ENCODE data around the gene TTC34.

Gene TTC34, protein sequence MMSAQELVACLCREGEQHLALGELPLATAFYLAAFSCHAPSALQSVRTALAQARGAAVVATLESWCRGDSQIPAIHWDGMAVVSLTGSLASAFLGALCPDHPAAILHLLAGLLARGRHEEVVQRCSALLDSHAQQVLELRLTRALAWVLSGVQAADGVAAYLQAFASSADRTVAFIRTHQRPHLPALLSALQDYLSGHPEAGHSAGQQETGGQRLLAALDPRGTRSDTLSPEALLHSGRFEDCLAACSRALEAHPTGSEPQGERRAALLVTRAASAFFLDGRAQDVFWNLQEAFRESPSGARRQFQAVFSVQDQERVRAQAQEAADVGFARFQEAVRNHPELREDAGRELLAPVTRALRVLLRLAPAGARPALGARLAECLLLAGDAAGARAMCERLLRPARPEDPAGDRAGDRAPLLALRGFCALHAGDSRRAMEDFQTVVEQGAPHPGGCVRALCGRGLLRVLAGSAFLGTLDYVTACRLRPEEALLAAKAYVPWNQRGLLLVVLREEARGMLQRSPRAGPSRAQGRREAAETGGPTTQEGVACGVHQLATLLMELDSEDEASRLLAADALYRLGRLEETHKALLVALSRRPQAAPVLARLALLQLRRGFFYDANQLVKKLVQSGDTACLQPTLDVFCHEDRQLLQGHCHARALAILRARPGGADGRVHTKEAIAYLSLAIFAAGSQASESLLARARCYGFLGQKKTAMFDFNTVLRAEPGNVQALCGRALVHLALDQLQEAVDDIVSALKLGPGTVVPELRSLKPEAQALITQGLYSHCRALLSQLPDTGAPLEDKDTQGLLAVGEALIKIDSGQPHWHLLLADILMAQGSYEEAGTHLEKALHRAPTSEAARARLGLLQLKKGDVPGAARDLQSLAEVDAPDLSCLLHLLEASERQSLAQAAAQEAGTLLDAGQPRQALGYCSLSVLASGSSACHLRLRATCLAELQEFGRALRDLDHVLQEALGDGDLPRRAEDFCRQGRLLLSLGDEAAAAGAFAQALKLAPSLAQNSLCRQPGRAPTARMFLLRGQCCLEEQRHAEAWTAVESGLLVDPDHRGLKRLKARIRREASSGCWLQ

DNA sequence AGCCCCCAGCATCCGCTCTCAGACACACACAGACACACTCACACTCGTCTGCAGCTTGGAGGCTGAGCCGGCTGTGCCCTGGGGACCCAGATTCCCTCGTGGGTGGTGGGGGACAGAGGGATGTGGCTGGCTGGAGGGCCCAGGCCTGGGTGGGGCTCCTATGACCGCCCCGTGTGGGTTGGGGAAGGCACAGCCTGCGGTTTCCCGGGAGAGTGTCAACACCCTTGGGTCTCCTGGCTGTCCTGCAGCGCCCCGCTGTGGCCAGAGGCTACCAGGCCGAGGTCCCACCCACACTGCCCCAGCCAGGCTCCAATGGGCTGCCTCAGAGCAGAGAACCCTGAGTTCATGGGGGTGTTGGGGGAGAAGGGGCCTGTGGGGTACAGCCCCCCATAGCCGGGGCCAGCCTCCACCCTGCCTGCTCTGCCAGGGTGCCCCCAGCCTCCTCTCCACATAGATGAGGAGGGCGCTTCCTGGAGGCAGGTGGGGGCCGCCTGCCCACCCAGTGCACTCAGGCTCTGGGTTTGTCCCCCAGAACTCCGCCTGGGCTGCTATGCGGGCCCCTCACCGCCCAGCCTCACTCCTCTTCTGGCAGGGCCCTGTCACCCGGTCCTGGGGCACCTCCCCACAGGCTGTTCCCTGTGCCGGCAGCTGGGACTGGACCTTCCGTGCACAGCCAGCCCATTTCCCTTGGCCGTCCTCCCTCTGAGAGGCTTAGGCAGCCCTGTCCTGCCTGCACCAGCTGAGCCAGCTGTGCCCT is at the start of gene TTC34:
TTC34 (minus strand) TSS at position 159 of the 757 bp plus-strand sequence. CDS start 866 bp downstream, outside the sequence.
- no peak for DNase-seq

DNA sequence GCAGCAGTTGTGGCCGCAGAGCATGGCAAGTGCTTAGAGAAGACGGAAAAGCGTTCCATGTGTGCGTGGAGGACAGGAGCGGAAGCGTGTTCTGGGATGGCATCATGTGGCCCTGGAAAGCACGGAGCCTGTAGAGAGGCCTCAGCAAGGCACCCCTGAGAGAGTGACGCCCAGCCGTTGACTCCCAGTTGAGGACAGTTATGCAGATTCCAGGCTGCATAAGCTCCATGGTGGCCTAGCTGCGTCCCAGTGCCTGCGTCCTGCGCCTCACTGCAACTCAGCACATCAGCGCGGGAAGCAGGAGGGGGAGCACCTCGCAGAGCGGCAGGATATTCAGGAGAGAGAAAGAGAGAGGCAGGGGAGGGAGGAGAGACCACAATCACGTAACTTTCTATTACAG is 49.0 kb upstream of the TTC34 start:
- no peak for DNase-seq

DNA sequence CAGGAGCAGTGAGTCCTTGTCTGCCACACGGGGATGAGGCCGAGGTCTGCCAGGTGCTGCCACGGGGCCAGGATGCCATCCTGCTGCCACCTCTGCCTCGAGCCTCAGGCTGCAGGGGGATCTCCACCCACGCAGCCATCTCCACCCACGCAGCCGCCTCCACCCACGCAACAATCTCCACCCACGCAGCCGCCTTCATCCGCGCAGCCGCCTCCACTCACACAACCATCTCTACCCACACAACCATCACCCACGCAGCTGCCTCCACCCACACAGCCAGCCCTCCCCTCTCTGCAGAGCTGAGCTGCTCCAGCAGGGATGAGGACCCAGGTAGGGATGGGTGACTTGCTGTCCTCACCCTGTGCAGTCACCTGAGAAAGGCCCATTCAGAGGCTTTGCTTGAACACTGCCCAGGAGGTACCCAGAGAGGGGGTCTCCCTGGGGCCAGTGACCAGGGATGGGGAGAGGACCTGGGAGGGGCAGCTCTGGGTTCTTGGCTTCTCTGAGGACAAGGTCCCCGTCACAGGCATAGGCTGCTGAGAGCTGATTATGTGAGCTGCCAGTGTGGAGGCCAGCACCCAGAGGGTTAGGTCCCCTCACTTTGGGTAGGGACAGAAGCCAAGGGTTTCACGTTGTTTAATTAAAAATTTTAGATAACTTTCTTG is 46.6 kb upstream of the TTC34 start:
- no peak for DNase-seq

DNA sequence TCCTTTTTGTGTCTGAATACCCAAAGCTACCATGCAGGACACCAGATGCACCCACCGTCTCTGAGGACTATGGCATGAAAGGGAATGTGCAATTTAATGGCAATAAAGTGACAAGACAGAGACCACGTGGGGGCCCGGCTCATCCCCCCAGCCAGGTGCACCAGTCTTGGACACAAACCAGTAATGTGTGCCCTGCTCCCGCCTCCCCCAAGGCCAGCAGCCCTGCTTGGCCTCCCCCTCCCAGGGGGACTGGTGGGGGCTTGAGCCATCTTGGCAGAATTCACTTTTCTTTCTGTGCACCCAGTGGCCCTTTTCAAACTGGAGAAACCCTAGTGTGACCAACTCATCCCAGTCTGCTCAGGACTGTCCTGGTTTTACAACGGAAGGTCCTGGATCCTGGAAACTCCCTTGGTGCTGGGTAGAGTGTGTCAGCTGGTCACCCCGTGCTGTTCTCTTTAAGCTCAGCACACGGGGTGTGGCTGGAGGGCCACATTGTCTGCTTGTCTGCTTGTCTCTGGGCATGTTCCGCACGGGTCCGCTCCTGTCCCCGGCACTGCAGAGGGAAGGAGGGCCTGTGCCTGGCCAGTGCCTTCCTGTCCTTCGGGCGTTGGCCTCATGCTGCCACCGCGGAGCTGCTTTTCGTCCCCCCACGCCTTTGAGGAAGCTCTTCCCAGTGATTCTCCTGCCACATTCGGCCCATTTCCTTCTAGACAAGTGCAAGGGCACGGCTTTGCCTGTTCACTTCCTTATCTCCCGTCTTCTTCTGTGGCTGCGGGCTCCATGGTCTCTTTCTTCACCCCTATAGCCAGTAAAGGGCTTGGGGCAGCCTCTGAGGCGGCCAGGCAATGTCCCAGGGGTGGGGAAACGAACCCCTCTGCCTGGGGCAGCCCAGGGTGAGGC is 45.8 kb upstream of the TTC34 start:
- no peak for DNase-seq

DNA sequence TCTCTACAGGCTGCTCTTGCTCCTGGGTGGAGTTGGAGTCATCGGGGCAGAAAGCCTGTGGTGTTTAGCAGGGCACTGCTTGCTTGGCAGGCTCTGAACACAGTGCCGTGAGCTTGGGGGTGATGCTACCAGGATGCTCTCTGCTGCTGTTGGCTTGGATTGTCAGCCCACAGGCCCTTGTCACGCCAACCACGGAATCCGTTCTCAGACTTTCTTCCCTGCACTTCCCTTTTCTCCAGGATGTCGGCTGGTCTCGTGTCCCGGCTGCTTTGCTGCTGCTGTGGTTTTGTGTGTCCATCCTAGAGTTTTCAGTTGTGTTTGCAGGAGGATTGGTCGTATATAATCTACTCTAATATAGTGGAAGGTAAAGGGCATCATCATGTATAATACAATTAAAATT is 44.4 kb upstream of the TTC34 start:
- DNase-seq: no peak

DNA sequence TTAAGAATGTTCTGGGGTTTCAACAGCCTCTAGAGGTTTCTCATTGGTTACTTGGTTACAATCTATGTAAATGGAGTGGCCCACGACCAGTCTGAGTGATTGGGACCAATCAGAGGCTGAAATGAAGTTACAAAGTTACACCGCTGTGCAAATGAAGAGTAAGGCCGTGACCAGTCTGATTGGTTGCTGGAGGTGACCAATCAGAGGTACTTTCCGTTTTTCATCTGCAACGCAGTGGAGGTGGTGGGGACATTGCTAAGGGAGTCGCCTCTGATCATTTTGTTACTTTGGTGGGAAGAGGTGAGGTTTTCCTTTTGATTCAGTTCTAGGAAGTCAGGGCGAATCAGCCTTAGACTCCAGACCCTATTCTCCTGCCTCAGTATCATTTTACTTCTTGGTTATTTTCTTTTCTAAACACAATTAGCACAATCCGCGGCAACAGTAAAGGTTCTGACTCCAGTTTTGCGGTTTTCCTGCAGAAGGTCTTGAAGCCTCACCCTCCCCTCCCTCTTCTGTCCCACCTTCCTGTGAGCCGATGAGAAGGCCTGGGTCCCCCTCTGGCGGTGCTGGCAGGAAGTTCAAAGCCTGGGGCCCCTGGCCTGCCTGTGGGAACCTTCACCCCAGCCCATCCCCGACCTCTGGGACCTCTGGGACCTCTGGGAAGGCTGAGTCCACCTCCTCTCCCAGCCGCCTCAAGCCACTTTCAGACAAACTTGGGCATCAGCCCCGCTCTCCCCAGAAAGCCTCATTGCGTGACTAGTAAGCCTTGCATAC is 38.7 kb upstream of the TTC34 start:
- DNase-seq: no peak

DNA sequence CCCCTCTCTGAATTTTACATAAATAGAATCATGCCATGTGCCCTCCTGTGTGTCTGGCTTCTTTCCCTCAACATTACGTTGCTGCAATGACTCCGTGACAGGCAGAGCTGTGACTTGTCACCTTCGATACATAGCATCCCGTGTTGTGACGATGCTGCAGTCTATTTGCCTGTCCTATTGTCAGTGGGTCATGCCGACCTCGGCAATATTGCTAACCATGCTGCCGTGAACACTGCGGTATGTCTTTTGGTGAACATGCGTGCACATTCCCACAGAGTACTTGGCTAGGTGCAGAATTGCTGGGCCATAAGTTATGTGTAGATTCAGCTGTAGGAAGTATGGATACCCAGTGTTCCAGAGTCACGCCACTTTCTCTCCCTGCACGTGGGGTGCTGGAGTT is 36.3 kb upstream of the TTC34 start:
- DNase-seq: no peak

DNA sequence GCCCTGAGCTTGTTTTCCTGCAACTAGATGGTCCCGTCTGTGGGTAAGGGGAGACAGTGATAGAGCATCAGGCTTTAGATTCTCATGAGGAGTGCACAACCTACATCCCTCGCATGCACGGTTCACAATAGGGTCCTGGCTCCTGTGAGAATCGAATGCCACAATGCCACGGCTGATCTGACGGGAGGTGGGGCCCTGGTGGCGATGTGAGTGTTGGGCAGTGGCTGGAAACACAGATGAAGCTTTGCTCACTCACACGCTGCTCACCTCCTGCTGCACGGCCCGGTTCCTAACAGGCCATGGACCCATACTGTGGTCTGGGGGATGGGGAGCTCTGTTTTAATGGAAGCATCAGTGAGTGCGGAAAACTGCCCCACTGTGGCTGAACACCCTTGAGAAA is 35.8 kb upstream of the TTC34 start:
- DNase-seq: no peak

DNA sequence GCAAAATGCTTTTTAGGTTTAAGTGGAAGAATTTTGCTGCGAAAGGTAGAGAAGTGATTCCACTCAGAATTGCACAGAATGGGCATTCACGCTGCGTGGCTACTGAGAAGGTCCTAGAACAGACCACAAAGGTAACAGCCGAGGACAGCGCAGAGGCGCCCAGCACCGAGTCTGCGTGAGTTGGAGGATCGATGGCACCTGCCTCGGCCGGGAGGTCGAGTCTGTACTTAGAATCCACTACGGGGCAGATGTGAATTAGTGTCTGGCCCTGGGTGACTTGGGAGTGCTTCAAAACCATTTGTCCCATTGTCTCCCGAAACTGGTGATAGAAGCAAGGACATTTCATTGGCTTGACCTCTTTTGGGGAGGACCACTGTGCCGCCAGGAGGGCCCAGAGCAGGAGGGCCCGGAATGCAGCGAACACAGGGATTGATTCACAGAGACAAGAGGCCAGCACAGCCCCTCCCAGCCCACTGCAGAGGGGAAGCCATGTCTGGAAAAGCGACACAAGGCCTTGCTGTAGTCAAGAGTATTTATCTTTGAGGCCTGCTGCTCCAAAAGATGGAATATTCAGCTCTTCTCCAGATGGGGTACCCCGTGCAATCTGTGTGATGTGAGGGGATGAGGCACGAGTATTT is 35.0 kb upstream of the TTC34 start:
- no peak for DNase-seq

DNA sequence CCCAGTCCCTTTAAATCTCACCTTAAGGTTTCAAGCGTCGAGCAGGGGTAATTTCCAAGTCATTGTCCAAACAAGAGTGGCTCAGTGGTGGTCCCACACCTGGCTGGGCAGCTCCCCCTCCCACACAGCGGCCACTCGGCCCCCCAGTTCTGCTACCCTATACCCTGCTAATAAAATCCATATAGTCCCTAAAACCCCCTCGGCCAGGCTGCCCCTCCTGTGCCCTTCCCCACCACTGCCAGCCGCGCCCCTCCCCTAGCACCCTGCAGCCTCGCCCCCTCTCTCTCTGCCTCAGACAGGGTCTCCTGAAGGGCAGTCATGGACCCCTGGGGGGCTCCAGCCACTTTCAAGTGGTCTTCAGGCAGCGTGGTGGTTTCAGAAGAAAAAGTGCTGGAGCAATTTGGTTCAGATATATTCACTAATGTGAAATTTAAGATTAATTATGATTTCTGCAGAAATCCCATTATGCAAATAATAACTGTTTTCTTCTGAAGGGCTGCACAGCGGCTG is 34.2 kb upstream of the TTC34 start:
- DNase-seq: no peak

DNA sequence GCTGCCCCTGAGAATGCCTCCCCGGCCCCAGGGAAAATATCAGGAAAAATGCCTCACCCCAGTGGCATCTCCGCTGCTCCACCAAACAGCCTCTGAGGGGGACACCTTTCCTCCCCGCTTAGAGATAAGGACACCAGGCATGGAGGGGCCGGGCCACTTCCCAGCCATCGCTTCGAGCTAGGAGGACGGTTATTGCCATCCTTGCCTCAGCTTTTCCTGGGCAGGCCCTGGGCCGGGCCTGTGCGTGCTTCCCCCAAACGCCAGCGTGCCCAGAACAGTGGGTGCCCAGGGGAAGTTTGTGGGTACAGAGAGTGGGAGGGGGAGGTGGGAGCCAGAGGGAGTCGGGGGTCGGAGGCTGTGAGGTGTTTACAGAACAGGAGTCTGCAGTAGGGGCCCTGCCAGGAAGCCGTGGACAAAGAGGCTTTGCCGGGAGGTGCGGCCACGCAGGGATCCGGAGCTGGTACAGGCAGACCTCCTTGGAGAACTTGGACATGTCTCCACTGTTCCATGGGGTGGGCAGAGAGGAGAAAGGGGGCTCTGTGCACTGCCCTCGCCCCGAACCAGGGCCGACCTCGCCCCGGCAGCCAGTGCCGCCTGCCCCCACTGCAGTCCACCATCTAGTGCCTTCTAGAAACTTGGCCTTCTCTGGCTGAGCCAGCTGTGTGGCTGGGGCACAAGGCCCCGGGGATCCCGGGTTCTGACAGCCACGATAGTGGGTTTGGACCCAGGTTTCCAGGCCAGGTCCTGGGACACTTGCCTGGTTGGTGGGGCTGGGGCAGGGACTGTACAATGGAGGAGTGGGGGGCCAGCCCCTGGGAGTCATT is 33.5 kb upstream of the TTC34 start:
- DNase-seq: no peak

DNA sequence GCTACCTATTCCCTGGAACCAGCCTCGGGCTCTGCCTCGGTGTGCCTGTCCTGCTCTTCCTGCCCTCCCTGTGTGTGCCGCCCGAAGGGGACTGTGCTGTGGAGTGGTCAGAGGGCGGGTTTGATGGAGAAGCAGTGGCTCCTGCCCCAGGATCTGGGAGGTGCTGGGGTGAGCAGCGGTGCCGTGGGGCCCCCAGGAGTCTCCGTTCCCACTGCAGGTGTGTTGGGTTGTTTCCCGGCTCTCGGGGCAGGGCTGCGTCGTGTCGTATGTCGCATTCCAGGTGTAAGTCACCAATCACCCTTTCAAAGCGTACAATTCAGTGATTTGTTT is 32.6 kb upstream of the TTC34 start:
- no peak for DNase-seq

DNA sequence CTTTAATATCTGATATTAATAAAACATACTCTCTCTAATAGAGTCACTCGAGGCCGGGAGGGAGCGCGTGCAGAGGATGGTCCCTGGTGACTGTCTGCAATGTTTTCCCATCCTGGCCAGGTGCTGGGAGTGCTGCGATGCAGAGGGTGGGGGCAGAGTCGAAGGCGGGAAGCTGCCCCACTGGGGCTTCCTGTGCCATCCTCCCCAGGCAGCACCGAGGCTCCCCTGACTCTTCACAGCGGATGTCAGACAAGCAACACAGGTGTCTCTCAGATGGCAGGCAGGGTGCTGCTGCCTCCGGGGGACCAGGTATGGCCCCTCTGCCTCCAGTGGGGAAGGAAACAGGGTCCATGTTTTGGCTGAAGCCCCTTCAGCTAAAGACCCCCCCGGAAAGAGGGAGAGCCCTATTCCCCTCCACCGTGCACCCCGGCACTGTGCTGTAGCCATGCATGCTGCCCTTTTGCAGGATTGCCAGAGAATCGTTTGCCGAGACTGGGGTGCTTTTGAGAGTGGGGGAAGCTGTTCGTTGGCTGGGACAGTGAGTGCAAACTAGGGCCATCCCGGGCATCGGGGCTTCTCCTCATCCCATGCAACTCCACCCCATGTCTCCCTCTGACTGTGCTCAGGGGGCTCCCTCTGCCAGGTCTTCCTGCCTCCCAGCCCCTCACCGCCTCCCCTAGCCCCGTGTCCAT is 32.1 kb upstream of the TTC34 start:
- no peak for DNase-seq

DNA sequence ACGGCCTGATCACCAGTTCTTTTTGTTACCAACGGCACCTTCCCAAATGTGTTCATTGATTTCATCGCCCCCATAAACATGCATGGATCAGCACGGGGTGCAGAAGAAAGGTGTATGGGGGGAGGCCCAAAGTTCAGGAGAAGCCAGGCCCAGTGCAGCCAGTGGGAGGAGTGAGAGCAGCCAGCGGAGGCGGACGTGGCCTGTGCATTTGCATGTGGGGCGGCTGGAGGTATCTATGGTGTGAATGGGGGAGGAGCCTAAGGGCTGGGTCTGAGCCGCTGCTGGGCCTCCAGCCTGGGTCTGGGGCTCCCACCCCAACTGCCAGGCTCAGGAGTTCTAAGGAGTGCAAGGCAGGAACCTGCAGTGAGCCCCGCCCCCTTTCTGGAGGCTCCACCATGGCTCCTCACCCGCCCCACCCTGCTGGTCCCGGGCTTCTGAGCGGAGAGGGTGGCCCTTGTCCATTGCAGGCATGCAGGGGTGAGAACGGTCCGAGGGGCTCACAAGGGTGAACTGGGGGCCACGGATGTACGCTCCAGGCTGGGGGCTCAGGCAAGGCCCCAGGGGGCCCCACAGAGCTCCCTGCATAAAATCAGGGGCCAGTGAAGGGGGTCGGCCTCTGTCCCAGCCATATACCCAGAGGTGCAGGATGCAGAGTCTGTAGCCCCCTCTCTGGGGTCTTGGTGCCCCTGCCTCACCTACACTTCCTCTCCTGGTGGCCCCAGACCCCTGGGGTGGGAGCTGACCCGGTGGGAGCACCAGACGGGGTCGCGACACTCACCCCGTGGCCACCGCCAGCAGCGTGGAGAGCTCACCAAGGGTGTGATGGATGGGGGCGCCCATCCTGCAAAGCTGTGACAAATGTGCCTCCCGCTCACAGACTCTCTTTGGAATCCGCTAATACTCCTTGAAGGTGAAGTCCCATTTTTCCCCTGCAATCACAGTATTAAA is 31.3 kb upstream of the TTC34 start:
- no peak for DNase-seq

DNA sequence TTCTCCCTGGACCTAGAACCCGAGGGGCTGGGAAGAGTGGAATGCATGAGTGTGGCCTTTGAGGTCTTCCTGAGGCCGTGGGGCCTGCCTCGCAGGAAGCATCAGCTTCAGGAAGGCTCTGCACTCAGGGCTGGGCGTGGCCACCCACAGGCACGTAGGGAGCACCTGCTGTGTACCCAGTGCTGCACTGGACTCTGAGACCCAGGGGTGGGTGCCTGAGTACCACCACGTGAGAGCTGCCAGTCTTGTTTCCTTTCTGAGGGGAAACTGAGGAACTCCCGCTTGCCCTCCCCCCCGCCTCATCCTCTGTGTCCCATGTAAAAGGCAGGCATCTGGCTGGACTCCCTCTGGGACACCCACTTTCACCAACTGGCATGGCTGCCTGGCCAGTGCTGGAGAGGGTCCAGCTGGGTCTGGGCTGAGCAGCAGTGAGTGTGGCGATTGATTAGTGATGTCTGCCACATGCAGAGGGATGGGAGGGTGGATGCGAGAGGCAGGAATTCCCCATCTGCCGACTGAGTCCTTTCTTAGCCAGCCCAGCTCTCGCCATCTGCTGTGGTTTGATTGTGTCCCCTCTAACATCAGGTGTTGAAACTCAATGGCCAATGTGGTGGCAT is 30.2 kb upstream of the TTC34 start:
- no peak for DNase-seq

DNA sequence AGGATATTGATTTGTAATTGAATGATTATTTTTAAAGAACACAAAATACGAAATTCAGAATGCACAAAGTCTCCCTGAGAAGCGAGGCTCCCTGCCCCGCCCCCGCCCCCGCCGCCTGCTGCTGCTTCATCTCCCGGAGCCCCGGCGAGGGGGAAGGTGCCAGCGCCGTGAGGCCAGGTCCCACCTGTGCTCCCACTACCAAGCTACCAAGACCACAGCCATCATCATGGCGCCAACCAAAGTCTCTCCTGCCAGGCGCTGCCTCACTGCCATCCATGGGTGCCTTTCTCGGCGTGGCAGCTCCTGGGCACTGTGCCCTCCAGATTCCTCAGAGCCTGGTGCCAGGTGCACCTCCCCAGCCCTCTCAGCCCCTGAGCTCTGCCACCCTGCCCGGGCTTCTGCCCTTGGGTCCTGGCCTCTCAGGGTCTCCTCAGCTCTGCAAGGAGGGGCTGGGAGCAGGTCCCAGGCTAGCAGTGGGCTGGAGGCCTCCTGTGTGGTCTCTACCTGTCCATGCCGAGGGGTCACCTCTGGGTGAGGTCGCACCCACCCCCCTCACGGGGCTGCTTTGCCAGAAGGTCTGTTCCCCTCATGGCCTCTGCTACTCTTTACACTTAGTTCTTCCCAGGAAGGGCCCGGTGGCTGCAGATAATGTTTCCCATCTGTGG is 29.4 kb upstream of the TTC34 start:
- no peak for DNase-seq
